ENCODE data around the gene TMEM218. TPM values are rescaled to one million over a fixed set of nuclear protein-coding genes. Genes with fewer than 3 reads are reported as not detected.

The TMEM218 gene
- total RNA-seq, 1 donor from 2014 or later = 11.4 TPM

- Mint-ChIP-seq H3K27ac (ENCODE audit: unreplicated experiment) (peak overlapping the region; percentile 14), H3K4me3 (ENCODE audit: unreplicated experiment) (no peak overlapping the region), H3K4me1 (ENCODE audit: unreplicated experiment) (peaks cover 34% of the 10 kb centered on the region), H3K9me3 (ENCODE audit: unreplicated experiment) (no peaks in the 10 kb centered on the region), H3K36me3 (ENCODE audit: low read depth, unreplicated experiment) (no peaks in the 10 kb centered on the region), H3K27me3 (ENCODE audit: unreplicated experiment) (peaks cover 2% of the 10 kb centered on the region)
- DNase-seq (ENCODE audit: low spot score) = peak; percentile 22
- TF ChIP-seq CTCF (IDR thresholded peaks at IDR 0.05; ENCODE audit: unreplicated experiment) = no peak
Observed at GRCh38 chr11:125140233-125140632, 28.8 kb upstream of the TMEM218 start.

GRCh38 chr11:125139778-125140177 lies 28.4 kb upstream of the TMEM218 start:
- no peak for DNase-seq (ENCODE audit: low spot score)
- Mint-ChIP-seq H3K4me1 (ENCODE audit: unreplicated experiment) (peaks cover 34% of the 10 kb centered on the region), H3K27me3 (ENCODE audit: unreplicated experiment) (peaks cover 2% of the 10 kb centered on the region), H3K4me3 (ENCODE audit: unreplicated experiment) (no peak overlapping the region), H3K9me3 (ENCODE audit: unreplicated experiment) (no peaks in the 10 kb centered on the region), H3K36me3 (ENCODE audit: low read depth, unreplicated experiment) (no peaks in the 10 kb centered on the region), H3K27ac (ENCODE audit: unreplicated experiment) (peak overlapping the region; percentile 14)
- TF ChIP-seq CTCF (IDR thresholded peaks at IDR 0.05; ENCODE audit: unreplicated experiment) = no peak

GRCh38 chr11:125138966-125139365 lies 27.5 kb upstream of the TMEM218 start:
- H3K36me3 Mint-ChIP-seq (ENCODE audit: low read depth, unreplicated experiment) = no peaks in the 10 kb centered on the region
- H3K27me3 Mint-ChIP-seq (ENCODE audit: unreplicated experiment) = peaks cover 2% of the 10 kb centered on the region
- H3K4me1 Mint-ChIP-seq (ENCODE audit: unreplicated experiment) = peaks cover 34% of the 10 kb centered on the region
- H3K27ac Mint-ChIP-seq (ENCODE audit: unreplicated experiment) = no peak overlapping the region
- no peak for DNase-seq (ENCODE audit: low spot score)
- no peaks in the 10 kb centered on the region for H3K9me3 Mint-ChIP-seq (ENCODE audit: unreplicated experiment)
- H3K4me3 Mint-ChIP-seq (ENCODE audit: unreplicated experiment) = no peak overlapping the region
- TF ChIP-seq CTCF (IDR thresholded peaks at IDR 0.05; ENCODE audit: unreplicated experiment) = no peak

DNA sequence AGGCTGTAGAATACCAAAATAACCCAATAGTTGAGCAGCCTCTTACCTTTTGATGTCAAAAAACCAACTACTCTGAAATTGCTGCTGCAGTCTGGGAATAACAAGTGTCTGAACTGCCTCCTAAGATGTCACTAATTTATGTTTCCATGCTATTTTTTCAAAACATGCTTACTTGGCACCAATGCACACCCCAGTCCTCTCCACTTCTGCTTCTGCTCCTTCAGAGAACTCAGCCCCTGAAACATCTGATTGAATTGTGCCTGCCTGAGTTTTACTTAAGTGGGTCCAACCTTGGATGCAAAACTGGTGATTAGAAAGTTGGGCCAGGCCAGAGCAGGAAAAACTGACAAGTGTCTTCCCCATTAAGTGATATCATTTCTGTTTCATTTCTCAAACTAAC lies 24.6 kb upstream of the TMEM218 start:
- no peaks in the 10 kb centered on the region for H3K9me3 Mint-ChIP-seq (ENCODE audit: unreplicated experiment)
- H3K4me1 Mint-ChIP-seq (ENCODE audit: unreplicated experiment) = peaks cover 27% of the 10 kb centered on the region
- TF ChIP-seq CTCF (IDR thresholded peaks at IDR 0.05; ENCODE audit: unreplicated experiment) = no peak
- no peaks in the 10 kb centered on the region for H3K27me3 Mint-ChIP-seq (ENCODE audit: unreplicated experiment)
- H3K4me3 Mint-ChIP-seq (ENCODE audit: unreplicated experiment) = no peak overlapping the region
- H3K27ac Mint-ChIP-seq (ENCODE audit: unreplicated experiment) = no peak overlapping the region
- no peaks in the 10 kb centered on the region for H3K36me3 Mint-ChIP-seq (ENCODE audit: low read depth, unreplicated experiment)
- no peak for DNase-seq (ENCODE audit: low spot score)

GRCh38 chr11:125132596-125132995 lies 21.2 kb upstream of the TMEM218 start:
- Mint-ChIP-seq H3K9me3 (ENCODE audit: unreplicated experiment) (no peaks in the 10 kb centered on the region), H3K36me3 (ENCODE audit: low read depth, unreplicated experiment) (no peaks in the 10 kb centered on the region), H3K4me3 (ENCODE audit: unreplicated experiment) (no peak overlapping the region), H3K27ac (ENCODE audit: unreplicated experiment) (no peak overlapping the region), H3K27me3 (ENCODE audit: unreplicated experiment) (no peaks in the 10 kb centered on the region), H3K4me1 (ENCODE audit: unreplicated experiment) (no peaks in the 10 kb centered on the region)
- DNase-seq (ENCODE audit: low spot score) = no peak
- no peak for TF ChIP-seq CTCF (IDR thresholded peaks at IDR 0.05; ENCODE audit: unreplicated experiment)
